GM06990 (cell line): ENCODE measurements around the gene GRAMD2B.
"Not testable (repeated sequence)": the region's sequence is repeated elsewhere in the genome, so short reads cannot be mapped to it uniquely, and the experiment has no call there.

ENCODE experiments used
- DNase-seq: peaks from one replicate; pipeline ENCODE4 v3.0.0-alpha.2; 2011; ENCODE audit not compliant: insufficient read length; ENCODE audit errors: extremely low read depth
- H3K27me3 ChIP-seq: replicated peaks from 2 replicates; pipeline ENCODE4 v1.6.0; 2011; ENCODE audit warnings: low read length; ENCODE audit not compliant: control insufficient read depth, insufficient read depth
- H3K36me3 ChIP-seq: 2 replicates; pipeline ENCODE4 v1.5.1; 2011; ENCODE audit warnings: low read length; ENCODE audit not compliant: control insufficient read depth, insufficient read depth
- H3K4me3 ChIP-seq: replicated peaks from 2 replicates; pipeline ENCODE4 v1.5.1; 2011; ENCODE audit warnings: low read depth, mild to moderate bottlenecking, control low read depth, low read length
- TF ChIP-seq, protein P1 (sequence below): IDR thresholded peaks from 2 replicates; pipeline ENCODE4 v1.5.1; 2011; ENCODE audit warnings: low read length, control low read depth, mild to moderate bottlenecking, inconsistent platforms; ENCODE audit not compliant: insufficient read depth, poor library complexity, severe bottlenecking

GRAMD2B gene

GRCh38 chr5:126438868-126439267 is 15.7 kb downstream of the GRAMD2B start:
- Histone ChIP-seq H3K4me3 (no peak overlapping the region), H3K36me3 (no peaks in the 10 kb centered on the region; the same call in 1 of the 2 replicates), H3K27me3 (no peaks in the 10 kb centered on the region)
- DNase-seq = no peak
- TF ChIP-seq, protein P1, sequence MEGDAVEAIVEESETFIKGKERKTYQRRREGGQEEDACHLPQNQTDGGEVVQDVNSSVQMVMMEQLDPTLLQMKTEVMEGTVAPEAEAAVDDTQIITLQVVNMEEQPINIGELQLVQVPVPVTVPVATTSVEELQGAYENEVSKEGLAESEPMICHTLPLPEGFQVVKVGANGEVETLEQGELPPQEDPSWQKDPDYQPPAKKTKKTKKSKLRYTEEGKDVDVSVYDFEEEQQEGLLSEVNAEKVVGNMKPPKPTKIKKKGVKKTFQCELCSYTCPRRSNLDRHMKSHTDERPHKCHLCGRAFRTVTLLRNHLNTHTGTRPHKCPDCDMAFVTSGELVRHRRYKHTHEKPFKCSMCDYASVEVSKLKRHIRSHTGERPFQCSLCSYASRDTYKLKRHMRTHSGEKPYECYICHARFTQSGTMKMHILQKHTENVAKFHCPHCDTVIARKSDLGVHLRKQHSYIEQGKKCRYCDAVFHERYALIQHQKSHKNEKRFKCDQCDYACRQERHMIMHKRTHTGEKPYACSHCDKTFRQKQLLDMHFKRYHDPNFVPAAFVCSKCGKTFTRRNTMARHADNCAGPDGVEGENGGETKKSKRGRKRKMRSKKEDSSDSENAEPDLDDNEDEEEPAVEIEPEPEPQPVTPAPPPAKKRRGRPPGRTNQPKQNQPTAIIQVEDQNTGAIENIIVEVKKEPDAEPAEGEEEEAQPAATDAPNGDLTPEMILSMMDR = no peak

DNA sequence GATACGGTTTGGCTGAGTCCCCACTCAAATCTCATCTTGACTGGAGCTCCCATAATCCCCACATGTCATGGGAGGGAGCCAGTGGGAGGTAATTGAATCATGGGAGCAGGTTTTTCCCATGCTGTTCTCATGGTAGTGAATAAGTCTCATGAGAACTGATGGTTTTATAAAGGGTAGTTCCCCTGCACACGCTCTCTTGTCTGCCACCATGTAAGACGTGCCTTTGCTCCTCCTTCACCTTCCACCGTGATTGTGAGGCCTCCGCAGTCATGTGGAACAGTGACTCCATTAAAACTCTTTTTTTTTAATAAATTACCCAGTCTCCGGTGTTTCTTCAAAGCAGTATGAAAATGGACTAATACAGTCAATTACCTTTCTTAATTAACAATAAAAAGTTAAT is 16.5 kb downstream of the GRAMD2B start:
- DNase-seq, H3K36me3 ChIP-seq, H3K4me3 ChIP-seq, H3K27me3 ChIP-seq: not testable (repeated sequence)

GRCh38 chr5:126441230-126441629 is 18.0 kb downstream of the GRAMD2B start:
- Histone ChIP-seq H3K36me3 (no peaks in the 10 kb centered on the region; the same call in 1 of the 2 replicates), H3K27me3 (no peaks in the 10 kb centered on the region), H3K4me3 (no peak overlapping the region)
- TF ChIP-seq, protein P1 = no peak
- DNase-seq = no peak

DNA sequence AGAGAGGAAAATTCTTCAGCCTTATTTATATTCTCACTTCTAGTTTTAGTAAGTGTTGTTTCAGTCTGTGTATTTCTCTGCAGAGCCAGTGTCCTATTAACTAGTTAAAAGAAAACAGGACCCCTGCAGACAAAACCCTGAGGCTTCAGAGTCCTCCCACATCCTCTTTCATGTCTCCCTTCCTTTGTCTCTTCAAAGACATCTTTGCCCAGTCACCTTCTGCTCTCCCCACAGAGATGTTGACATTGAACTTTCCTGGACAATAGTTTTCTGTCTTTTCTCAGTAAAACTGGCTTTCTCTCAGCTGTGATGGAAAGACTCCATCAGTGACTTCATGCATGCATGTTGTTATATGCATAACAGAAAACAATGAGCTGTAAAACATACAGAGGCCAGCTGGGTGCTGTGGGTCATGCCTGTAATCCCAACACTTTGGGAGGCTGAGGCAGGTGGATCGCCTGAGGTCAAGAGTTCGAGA is 20.2 kb downstream of the GRAMD2B start:
- TF ChIP-seq, protein P1 = no peak
- DNase-seq = peak; percentile 82
- H3K36me3 ChIP-seq = no peaks in the 10 kb centered on the region; the same call in none of the 2 replicates
- H3K4me3 ChIP-seq = no peak overlapping the region
- no peaks in the 10 kb centered on the region for H3K27me3 ChIP-seq

GRCh38 chr5:126444137-126444536 is 20.9 kb downstream of the GRAMD2B start:
- Histone ChIP-seq H3K36me3 (no peaks in the 10 kb centered on the region; the same call in 1 of the 2 replicates), H3K27me3 (no peaks in the 10 kb centered on the region), H3K4me3 (no peak overlapping the region)
- DNase-seq = no peak
- TF ChIP-seq, protein P1 = no peak

DNA sequence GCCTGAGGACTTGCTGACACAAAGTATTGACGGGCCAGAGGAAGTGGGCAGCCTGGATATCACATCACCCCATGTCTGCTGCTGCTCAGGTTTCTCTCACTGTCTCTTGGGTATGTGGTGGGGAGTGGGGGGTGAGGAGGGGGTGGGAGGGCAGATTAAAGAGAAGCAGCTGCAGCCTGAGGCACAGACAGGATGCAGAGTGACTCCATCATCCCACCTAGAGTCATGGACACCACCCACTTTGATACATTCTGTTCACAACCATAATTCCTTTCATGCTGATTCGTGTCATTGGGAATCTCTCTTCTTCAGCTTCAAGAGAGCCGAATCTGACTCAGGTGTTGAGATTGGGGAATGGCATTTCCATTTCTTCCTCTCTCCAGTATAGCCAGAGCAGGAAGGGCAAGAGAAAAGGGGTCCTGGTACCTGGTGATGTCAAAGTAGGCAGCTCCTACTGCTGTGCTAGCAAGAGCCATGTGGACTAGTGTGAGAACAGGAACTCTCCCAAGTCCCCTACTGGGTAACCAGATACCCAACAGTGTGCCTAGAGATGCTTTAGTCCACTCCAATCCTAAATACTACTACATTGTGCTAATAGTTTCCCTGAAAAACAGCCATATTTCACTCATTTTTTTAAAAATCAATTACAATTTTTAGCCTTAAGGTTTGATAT is 22.4 kb downstream of the GRAMD2B start:
- DNase-seq = no peak
- H3K27me3 ChIP-seq = no peaks in the 10 kb centered on the region
- H3K4me3 ChIP-seq = no peak overlapping the region
- TF ChIP-seq, protein P1 = no peak
- H3K36me3 ChIP-seq = no peaks in the 10 kb centered on the region; the same call in 1 of the 2 replicates
